Esophagus muscularis mucosa (tissue), 4 donors: ENCODE data around the gene SGSH.

Source experiments
- EP300 ChIP-seq: sonication (generic); formaldehyde crosslinking; IDR thresholded peaks from one replicate; pipeline ENCODE4 v1.6.1; 2017; ENCODE audit warnings: antibody characterized with exemption
- POLR2A ChIP-seq: fragments of 450-650 bp; IDR thresholded peaks from one replicate; pipeline ENCODE4 v1.6.1; 2017; ENCODE audit warnings: antibody characterized with exemption, moderate library complexity, mild to moderate bottlenecking, low read depth
- POLR2AphosphoS5 ChIP-seq, 2 donors: sonication (generic); formaldehyde crosslinking; IDR thresholded peaks; one replicate each; pipeline ENCODE4 v1.6.1; 2017; ENCODE audit warnings: antibody characterized with exemption in 2 of 2
- TF ChIP-seq, protein P1 (sequence below), 3 experiments: fragments of 200-600 bp in 2 of 3; fragments of 450-650 bp in 1 of 3; sonication (generic) in 2 of 3; IDR thresholded peaks; one replicate each; pipeline ENCODE4 v1.5.1; 2017 to 2019; ENCODE audit warnings: antibody characterized with exemption in 3 of 3, mild to moderate bottlenecking in 2 of 3, moderate library complexity in 1 of 3

DNA sequence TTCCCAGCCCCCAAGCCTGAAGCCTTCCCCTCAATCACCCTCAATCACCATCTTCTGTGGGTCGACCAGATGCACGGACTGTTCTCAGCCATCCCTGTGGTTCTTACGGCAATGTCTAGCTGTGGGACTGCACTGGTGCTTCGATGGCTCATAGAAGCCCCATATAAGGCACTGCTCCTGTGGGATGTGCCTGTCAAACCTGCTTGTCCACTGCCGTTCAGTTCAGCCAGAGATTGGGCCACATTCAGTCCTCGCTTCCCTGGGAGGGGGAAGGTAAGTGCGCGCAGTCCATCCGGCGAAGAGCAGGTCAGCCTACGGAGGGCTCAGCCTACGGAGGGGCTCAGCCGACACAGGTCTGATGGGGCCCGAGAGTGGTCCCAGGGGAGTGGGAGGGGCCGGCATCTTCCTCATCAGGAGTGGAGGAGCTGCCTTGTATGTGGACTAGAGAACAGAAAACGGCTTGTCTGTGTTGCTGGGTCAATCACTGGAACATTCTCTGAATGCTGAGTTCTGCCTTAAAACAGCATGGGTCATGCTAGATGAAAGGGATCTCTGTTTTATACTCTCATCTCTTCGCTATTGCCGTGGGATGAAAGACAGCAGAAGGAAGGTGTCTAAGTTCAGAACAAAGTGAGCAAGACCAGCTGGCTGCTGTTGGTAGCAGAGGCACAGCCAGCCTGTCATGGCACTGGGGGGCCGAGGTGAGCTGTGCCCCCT is 50.2 kb downstream of the SGSH start, which contains the start of gene CARD14:
- TF ChIP-seq POLR2A (no peak), POLR2AphosphoS5 (IDR thresholded peaks at IDR 0.05) (no peak), EP300 (no peak)
- TF ChIP-seq, protein P1, sequence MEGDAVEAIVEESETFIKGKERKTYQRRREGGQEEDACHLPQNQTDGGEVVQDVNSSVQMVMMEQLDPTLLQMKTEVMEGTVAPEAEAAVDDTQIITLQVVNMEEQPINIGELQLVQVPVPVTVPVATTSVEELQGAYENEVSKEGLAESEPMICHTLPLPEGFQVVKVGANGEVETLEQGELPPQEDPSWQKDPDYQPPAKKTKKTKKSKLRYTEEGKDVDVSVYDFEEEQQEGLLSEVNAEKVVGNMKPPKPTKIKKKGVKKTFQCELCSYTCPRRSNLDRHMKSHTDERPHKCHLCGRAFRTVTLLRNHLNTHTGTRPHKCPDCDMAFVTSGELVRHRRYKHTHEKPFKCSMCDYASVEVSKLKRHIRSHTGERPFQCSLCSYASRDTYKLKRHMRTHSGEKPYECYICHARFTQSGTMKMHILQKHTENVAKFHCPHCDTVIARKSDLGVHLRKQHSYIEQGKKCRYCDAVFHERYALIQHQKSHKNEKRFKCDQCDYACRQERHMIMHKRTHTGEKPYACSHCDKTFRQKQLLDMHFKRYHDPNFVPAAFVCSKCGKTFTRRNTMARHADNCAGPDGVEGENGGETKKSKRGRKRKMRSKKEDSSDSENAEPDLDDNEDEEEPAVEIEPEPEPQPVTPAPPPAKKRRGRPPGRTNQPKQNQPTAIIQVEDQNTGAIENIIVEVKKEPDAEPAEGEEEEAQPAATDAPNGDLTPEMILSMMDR (IDR thresholded peaks at IDR 0.05): no peak
